Measurements from ENCODE around the gene STAT1.

STAT1 gene

DNA sequence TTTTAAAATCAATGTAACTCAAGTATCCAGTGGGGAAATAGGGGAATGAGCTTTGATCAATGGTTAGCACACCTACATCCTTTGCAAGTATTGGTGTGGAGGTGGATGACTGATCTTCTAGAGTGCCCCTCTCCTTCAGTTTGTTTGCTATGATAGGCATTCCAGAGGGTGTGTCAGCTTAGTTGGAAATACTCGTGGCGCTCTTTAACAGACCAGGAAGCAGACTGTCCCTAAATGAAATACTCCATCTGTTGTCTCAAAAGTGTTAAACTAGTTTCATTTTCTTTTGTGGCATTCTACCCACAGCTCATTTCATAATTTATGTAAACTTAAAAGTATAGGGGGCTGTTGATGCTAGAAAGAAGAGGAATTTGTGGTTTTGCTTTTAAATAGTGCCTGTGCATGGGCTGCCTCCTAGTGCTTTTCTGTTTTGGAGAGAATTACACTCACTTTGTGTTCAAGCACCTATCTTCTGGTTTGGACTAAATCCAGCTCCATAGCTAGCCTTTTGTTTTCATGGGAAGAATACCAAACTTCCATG is 66.2 kb downstream of the STAT1 start:
- no peaks in the 10 kb centered on the region for H3K9me3 ChIP-seq (ENCODE audit: control insufficient read depth in 2 of 2, low read length in 2 of 2)
- H3K36me3 ChIP-seq (ENCODE audit: control insufficient read depth in 2 of 2, insufficient read depth in 2 of 2, low read length in 2 of 2), result no peaks in the 10 kb centered on the region
- peak overlapping the region in 1 of 2 donors; percentile 15 for H3K27ac ChIP-seq (ENCODE audit: low read depth in 2 of 2, low read length in 2 of 2)
- H3K9ac ChIP-seq (ENCODE audit: low read depth in 1 of 2, low read length in 2 of 2), result no peak overlapping the region
- H3K4me3 ChIP-seq (ENCODE audit: low read length in 2 of 2), result peak overlapping the region; percentile 39 to 48
- peaks cover 9 to 14% of the 10 kb centered on the region in 2 donors for H3K4me1 ChIP-seq (ENCODE audit: control insufficient read depth in 2 of 2, insufficient read depth in 2 of 2, low read length in 2 of 2)
- no peaks in the 10 kb centered on the region for H3K27me3 ChIP-seq (ENCODE audit: control insufficient read depth in 2 of 2, insufficient read depth in 2 of 2, low read length in 2 of 2)

GRCh38 chr2:190947141-190947540 is 66.8 kb downstream of the STAT1 start:
- Histone ChIP-seq H3K4me1 (ENCODE audit: control insufficient read depth in 2 of 2, insufficient read depth in 2 of 2, low read length in 2 of 2) (peaks cover 9 to 14% of the 10 kb centered on the region in 2 donors), H3K9me3 (ENCODE audit: control insufficient read depth in 2 of 2, low read length in 2 of 2) (no peaks in the 10 kb centered on the region), H3K4me3 (ENCODE audit: low read length in 2 of 2) (no peak overlapping the region), H3K9ac (ENCODE audit: low read depth in 1 of 2, low read length in 2 of 2) (no peak overlapping the region), H3K36me3 (ENCODE audit: control insufficient read depth in 2 of 2, insufficient read depth in 2 of 2, low read length in 2 of 2) (no peaks in the 10 kb centered on the region), H3K27me3 (ENCODE audit: control insufficient read depth in 2 of 2, insufficient read depth in 2 of 2, low read length in 2 of 2) (no peaks in the 10 kb centered on the region), H3K27ac (ENCODE audit: low read depth in 2 of 2, low read length in 2 of 2) (no peak overlapping the region)

DNA sequence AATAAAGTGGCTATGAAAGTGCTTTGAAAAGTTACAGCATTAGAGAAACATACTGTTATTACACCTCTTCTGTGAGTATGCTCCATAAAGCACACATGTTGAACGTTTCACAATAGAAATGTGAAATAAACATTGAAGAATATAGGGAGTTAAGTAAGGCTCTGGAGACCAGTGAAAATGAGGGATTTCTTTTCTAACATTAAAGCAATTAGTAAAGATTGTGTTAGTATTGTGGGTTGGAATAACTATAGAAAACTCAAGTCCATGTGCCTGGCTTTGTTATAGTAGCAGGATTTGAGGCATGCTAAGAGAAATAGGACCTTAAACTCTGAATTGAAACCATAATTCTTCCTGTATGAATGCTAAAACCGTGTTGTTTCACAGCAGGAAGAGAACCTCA is 70.3 kb downstream of the STAT1 start:
- Histone ChIP-seq H3K27ac (ENCODE audit: low read depth in 2 of 2, low read length in 2 of 2) (no peak overlapping the region), H3K36me3 (ENCODE audit: control insufficient read depth in 2 of 2, insufficient read depth in 2 of 2, low read length in 2 of 2) (no peaks in the 10 kb centered on the region), H3K9me3 (ENCODE audit: control insufficient read depth in 2 of 2, low read length in 2 of 2) (no peaks in the 10 kb centered on the region), H3K4me3 (ENCODE audit: low read length in 2 of 2) (no peak overlapping the region), H3K9ac (ENCODE audit: low read depth in 1 of 2, low read length in 2 of 2) (no peak overlapping the region), H3K4me1 (ENCODE audit: control insufficient read depth in 2 of 2, insufficient read depth in 2 of 2, low read length in 2 of 2) (peaks cover 9 to 12% of the 10 kb centered on the region in 2 donors), H3K27me3 (ENCODE audit: control insufficient read depth in 2 of 2, insufficient read depth in 2 of 2, low read length in 2 of 2) (no peaks in the 10 kb centered on the region)

DNA sequence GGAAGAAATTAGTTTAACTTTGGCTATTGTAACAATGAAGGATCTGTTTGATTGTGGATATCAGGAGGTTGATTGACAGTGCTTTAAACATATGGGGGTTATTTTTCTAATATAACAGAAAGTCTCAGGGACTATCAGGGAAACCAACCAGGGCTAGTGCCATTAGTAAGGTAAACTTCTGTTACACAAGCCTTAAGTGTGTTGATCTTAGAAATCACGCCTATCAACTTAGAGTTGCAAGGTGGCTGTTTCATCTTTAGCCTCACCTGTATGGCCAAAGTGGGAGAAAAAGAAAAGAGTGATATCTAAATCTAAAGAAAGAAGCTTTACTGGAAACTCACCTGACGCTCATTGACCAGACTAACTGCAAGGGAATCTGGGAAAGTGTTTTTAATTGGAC is 71.3 kb downstream of the STAT1 start:
- Histone ChIP-seq H3K4me3 (ENCODE audit: low read length in 2 of 2) (no peak overlapping the region), H3K36me3 (ENCODE audit: control insufficient read depth in 2 of 2, insufficient read depth in 2 of 2, low read length in 2 of 2) (no peaks in the 10 kb centered on the region), H3K9ac (ENCODE audit: low read depth in 1 of 2, low read length in 2 of 2) (no peak overlapping the region), H3K27me3 (ENCODE audit: control insufficient read depth in 2 of 2, insufficient read depth in 2 of 2, low read length in 2 of 2) (no peaks in the 10 kb centered on the region), H3K9me3 (ENCODE audit: control insufficient read depth in 2 of 2, low read length in 2 of 2) (no peaks in the 10 kb centered on the region), H3K4me1 (ENCODE audit: control insufficient read depth in 2 of 2, insufficient read depth in 2 of 2, low read length in 2 of 2) (peaks cover 2% of the 10 kb centered on the region in 2 donors), H3K27ac (ENCODE audit: low read depth in 2 of 2, low read length in 2 of 2) (no peak overlapping the region)

GRCh38 chr2:190941571-190941970 is 72.4 kb downstream of the STAT1 start:
- no peak overlapping the region for H3K9ac ChIP-seq (ENCODE audit: low read depth in 1 of 2, low read length in 2 of 2)
- H3K4me1 ChIP-seq (ENCODE audit: control insufficient read depth in 2 of 2, insufficient read depth in 2 of 2, low read length in 2 of 2), result no peaks in the 10 kb centered on the region
- H3K36me3 ChIP-seq (ENCODE audit: control insufficient read depth in 2 of 2, insufficient read depth in 2 of 2, low read length in 2 of 2), result no peaks in the 10 kb centered on the region
- no peak overlapping the region for H3K27ac ChIP-seq (ENCODE audit: low read depth in 2 of 2, low read length in 2 of 2)
- no peaks in the 10 kb centered on the region for H3K27me3 ChIP-seq (ENCODE audit: control insufficient read depth in 2 of 2, insufficient read depth in 2 of 2, low read length in 2 of 2)
- H3K4me3 ChIP-seq (ENCODE audit: low read length in 2 of 2), result no peak overlapping the region
- no peaks in the 10 kb centered on the region for H3K9me3 ChIP-seq (ENCODE audit: control insufficient read depth in 2 of 2, low read length in 2 of 2)

- Histone ChIP-seq H3K9ac (ENCODE audit: low read depth in 1 of 2, low read length in 2 of 2) (no peak overlapping the region), H3K4me3 (ENCODE audit: low read length in 2 of 2) (no peak overlapping the region), H3K27ac (ENCODE audit: low read depth in 2 of 2, low read length in 2 of 2) (no peak overlapping the region), H3K27me3 (ENCODE audit: control insufficient read depth in 2 of 2, insufficient read depth in 2 of 2, low read length in 2 of 2) (no peaks in the 10 kb centered on the region), H3K36me3 (ENCODE audit: control insufficient read depth in 2 of 2, insufficient read depth in 2 of 2, low read length in 2 of 2) (no peaks in the 10 kb centered on the region), H3K9me3 (ENCODE audit: control insufficient read depth in 2 of 2, low read length in 2 of 2) (no peaks in the 10 kb centered on the region), H3K4me1 (ENCODE audit: control insufficient read depth in 2 of 2, insufficient read depth in 2 of 2, low read length in 2 of 2) (no peaks in the 10 kb centered on the region)
Measured at GRCh38 chr2:190940454-190940853, 73.5 kb downstream of the STAT1 start.

GRCh38 chr2:190938771-190939335 is 75.1 kb downstream of the STAT1 start:
- H3K27me3 ChIP-seq (ENCODE audit: control insufficient read depth in 2 of 2, insufficient read depth in 2 of 2, low read length in 2 of 2), result no peaks in the 10 kb centered on the region
- H3K9ac ChIP-seq (ENCODE audit: low read depth in 1 of 2, low read length in 2 of 2), result no peak overlapping the region
- H3K27ac ChIP-seq (ENCODE audit: low read depth in 2 of 2, low read length in 2 of 2), result no peak overlapping the region
- H3K9me3 ChIP-seq (ENCODE audit: control insufficient read depth in 2 of 2, low read length in 2 of 2), result no peaks in the 10 kb centered on the region
- no peak overlapping the region for H3K4me3 ChIP-seq (ENCODE audit: low read length in 2 of 2)
- H3K36me3 ChIP-seq (ENCODE audit: control insufficient read depth in 2 of 2, insufficient read depth in 2 of 2, low read length in 2 of 2), result no peaks in the 10 kb centered on the region
- H3K4me1 ChIP-seq (ENCODE audit: control insufficient read depth in 2 of 2, insufficient read depth in 2 of 2, low read length in 2 of 2), result no peaks in the 10 kb centered on the region

DNA sequence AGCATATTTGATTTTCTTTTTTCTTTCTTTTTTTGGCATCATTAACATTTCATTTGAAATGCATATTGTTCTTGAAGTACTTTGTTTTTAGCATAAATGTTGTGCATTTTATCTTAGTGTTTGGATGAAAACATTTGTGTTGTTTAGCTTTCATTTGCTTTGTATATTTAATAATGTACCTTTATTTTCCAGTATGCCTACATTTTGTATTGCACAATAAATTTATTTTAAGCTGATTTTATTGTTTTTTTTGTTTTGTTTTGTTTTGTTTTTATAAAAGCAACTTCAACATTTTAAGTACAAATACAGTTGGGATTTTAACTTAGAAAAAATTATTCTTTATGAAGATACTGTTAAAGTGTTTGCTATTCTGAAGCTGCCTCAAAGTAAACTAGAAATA is 78.9 kb downstream of the STAT1 start:
- H3K27me3 ChIP-seq (ENCODE audit: control insufficient read depth in 2 of 2, insufficient read depth in 2 of 2, low read length in 2 of 2), result no peaks in the 10 kb centered on the region
- no peak overlapping the region for H3K27ac ChIP-seq (ENCODE audit: low read depth in 2 of 2, low read length in 2 of 2)
- H3K4me3 ChIP-seq (ENCODE audit: low read length in 2 of 2), result no peak overlapping the region
- no peaks in the 10 kb centered on the region for H3K4me1 ChIP-seq (ENCODE audit: control insufficient read depth in 2 of 2, insufficient read depth in 2 of 2, low read length in 2 of 2)
- H3K9me3 ChIP-seq (ENCODE audit: control insufficient read depth in 2 of 2, low read length in 2 of 2), result no peaks in the 10 kb centered on the region
- peaks cover 0 to 8% of the 10 kb centered on the region in 2 donors for H3K36me3 ChIP-seq (ENCODE audit: control insufficient read depth in 2 of 2, insufficient read depth in 2 of 2, low read length in 2 of 2)
- no peak overlapping the region for H3K9ac ChIP-seq (ENCODE audit: low read depth in 1 of 2, low read length in 2 of 2)

GRCh38 chr2:190933361-190933760 is 80.6 kb downstream of the STAT1 start:
- no peak overlapping the region for H3K27ac ChIP-seq (ENCODE audit: low read depth in 2 of 2, low read length in 2 of 2)
- H3K4me3 ChIP-seq (ENCODE audit: low read length in 2 of 2), result no peak overlapping the region
- H3K27me3 ChIP-seq (ENCODE audit: control insufficient read depth in 2 of 2, insufficient read depth in 2 of 2, low read length in 2 of 2), result no peaks in the 10 kb centered on the region
- H3K9ac ChIP-seq (ENCODE audit: low read depth in 1 of 2, low read length in 2 of 2), result no peak overlapping the region
- H3K4me1 ChIP-seq (ENCODE audit: control insufficient read depth in 2 of 2, insufficient read depth in 2 of 2, low read length in 2 of 2), result no peaks in the 10 kb centered on the region
- peaks cover 0 to 10% of the 10 kb centered on the region in 2 donors for H3K36me3 ChIP-seq (ENCODE audit: control insufficient read depth in 2 of 2, insufficient read depth in 2 of 2, low read length in 2 of 2)
- H3K9me3 ChIP-seq (ENCODE audit: control insufficient read depth in 2 of 2, low read length in 2 of 2), result no peaks in the 10 kb centered on the region

DNA sequence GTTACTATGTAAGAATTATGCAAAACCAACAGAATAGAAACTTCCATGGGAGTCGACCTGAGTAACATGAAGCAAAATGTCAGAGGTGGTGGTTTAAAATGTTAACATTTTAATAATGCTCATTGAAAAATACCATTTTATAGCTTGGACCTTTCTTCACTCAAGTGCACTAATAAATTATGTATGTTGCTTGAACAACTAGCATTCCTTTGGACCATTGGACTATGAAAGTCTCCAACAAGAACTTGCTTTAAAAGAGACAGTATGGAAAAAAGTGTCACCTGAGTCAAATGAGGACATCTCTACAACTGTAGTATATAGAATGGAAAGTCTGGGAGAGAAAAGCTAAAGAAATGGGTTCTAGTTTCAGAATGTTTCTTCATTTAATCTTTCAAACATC is 81.5 kb downstream of the STAT1 start:
- H3K4me3 ChIP-seq (ENCODE audit: low read length in 2 of 2), result no peak overlapping the region
- no peak overlapping the region for H3K9ac ChIP-seq (ENCODE audit: low read depth in 1 of 2, low read length in 2 of 2)
- peaks cover 3 to 10% of the 10 kb centered on the region in 2 donors for H3K36me3 ChIP-seq (ENCODE audit: control insufficient read depth in 2 of 2, insufficient read depth in 2 of 2, low read length in 2 of 2)
- no peaks in the 10 kb centered on the region for H3K27me3 ChIP-seq (ENCODE audit: control insufficient read depth in 2 of 2, insufficient read depth in 2 of 2, low read length in 2 of 2)
- no peaks in the 10 kb centered on the region for H3K4me1 ChIP-seq (ENCODE audit: control insufficient read depth in 2 of 2, insufficient read depth in 2 of 2, low read length in 2 of 2)
- no peaks in the 10 kb centered on the region for H3K9me3 ChIP-seq (ENCODE audit: control insufficient read depth in 2 of 2, low read length in 2 of 2)
- H3K27ac ChIP-seq (ENCODE audit: low read depth in 2 of 2, low read length in 2 of 2), result no peak overlapping the region

Data from mucosa of rectum (tissue), 2 donors.